RWPE1 (cell line): ENCODE results near the gene S100A5.
"Not testable (repeated sequence)": the region's sequence is repeated elsewhere in the genome, so short reads cannot be mapped to it uniquely, and the experiment has no call there.

Experiments
- CTCF ChIA-PET: fragments of 350-600 bp; sonication (Branson Sonifier 250); formaldehyde crosslinking; extraction: SDS; loops from one replicate; lab custom pipeline; 2021; lab: Yijun Ruan, JAX
- POLR2A ChIA-PET: fragments of 400-600 bp; formaldehyde crosslinking; extraction: SDS; loops from one replicate; lab custom pipeline; 2020; ENCODE audit warnings: antibody characterized with exemption; ENCODE audit not compliant: low non-redundant PET; lab: Yijun Ruan, JAX
- DNase-seq: peaks from one replicate; pipeline ENCODE4 v3.0.0; 2012; ENCODE audit warnings: low spot score
- H3K27ac ChIP-seq: fragments of 450-650 bp; 2 replicates; pipeline ENCODE4 v1.5.1; 2017
- CTCF ChIP-seq: fragments of 450-650 bp; conservative IDR thresholded peaks from 2 replicates; pipeline ENCODE4 v1.5.1; 2017; ENCODE audit warnings: low read depth, mild to moderate bottlenecking

Gene S100A5

DNA sequence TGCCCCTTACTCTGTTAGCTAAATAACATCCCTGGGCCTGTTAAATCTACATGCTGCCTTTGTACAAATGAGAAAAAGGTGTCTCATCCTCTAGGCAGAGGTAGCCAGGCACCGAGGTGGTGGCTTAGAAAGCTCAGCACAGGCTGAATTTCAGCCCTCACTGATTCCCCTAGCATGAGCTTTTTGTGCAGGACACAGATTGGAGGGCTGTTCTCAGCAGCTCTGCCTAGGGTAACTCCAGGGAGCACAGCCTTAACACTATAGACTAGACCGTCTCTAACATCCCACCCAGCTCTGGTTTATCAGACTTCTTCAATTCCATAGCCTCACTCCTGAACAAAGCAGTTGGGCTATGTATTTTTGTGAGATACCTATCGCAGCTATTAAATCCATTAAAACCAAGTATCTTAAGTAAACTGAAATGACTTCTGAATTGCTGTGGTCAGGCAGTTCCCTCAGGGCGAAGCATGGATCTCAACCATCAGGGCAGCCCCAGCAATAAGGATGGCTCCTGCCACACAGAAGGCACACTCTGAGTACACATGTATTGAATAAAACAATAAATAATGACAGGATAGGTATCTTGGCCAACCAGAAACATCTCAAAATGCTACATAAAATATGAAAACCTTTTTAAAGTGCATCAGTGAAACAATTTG, 19.8 kb downstream of the S100A5 start:
- TF ChIP-seq CTCF = no peak
- no peak for DNase-seq
- peak overlapping the region; percentile 54 for H3K27ac ChIP-seq
- CTCF ChIA-PET = interaction anchor here (1.0 kb wide), 1 partner anchor 10 kb away, joined by 3 read pairs; no protein-coding TSS in a partner anchor
- POLR2A ChIA-PET = no interaction called here

GRCh38 chr1:153520137-153520691, 20.5 kb downstream of the S100A5 start:
- POLR2A ChIA-PET, H3K27ac ChIP-seq, DNase-seq: not testable (repeated sequence)
- CTCF ChIA-PET = interaction anchor here (1.3 kb wide), 1 partner anchor 12 kb away, joined by 6 read pairs; no protein-coding TSS in a partner anchor

DNA sequence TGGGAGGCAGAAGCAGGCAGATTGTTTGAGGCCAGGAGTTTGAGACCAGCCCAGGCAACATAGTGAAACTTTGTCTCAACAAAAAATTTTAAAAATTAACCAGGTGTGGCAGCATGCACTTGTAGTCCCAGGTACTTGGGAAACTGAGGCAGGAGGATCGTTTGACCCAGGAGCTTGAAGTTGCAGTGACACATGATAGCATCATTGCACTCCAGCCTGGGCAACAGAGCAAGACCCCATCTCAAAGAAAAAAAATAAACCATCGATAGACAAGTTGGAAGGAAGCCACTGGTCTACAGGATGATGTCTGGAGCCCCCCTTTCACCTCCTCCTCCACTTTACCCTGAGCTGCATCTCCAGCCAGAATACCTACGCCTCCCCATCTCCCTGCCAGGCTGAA, 21.5 kb downstream of the S100A5 start:
- ChIA-PET POLR2A (no interaction called here), CTCF (interaction anchor here (1.0 to 1.3 kb wide), 2 partner anchors 13 to 99 kb away, joined by 3 to 6 read pairs; no protein-coding TSS in a partner anchor)
- H3K27ac ChIP-seq = 0 out of 2 replicates have a peak overlapping the region, but pooled peaks have one; percentile 15
- no peak for TF ChIP-seq CTCF
- DNase-seq = no peak

DNA sequence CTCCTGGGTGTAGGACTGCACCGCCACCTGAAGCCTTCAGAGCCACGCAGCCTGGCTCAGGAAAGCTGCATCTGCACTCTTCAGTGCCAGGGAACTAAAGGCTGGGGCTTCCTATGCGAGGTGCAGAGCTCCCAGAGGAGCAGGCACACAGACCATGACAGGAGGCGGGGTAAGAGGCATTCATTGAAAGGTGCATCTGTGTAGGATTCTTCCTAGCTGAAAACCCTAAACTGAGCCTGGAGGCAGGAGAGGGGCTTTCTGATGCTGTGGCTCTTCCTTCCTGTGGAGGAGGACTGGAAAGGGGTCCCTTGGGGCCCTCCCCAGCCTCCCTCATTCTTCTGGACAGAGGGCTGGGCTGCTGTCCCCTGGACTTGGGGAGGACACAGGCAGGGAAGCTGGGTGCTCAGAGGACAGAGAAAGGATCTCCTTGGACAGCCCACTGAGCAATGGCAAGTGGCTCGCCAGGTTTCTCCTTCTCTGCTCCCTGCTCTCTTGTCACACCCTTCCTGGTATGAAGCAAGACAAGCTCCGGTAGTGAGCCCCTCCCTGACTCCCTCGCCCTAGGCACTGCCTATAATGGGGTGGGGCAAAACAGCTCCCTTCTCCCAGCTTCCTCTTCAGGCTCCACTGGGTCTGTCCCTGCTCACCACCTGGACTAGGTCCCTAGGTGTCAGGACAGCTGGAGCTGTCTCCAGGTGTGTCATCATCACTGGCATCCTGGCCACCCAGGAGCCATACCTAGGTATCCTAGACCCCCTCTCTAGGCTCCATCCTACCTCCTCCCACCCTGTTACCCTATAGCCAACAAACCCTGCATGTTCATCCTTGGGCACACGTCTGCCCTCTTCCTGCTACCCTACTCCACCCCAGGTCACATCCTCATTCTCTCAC, 25.0 kb downstream of the S100A5 start:
- POLR2A ChIA-PET = interaction anchor here (0.5 to 1.4 kb wide), 12 partner anchors 9 to 117 kb away, joined by 3 to 7 read pairs (median 3); partner anchors contain the start of gene S100A6
- peak; percentile 71 for DNase-seq
- CTCF ChIA-PET = interaction anchor here (0.9 to 1.4 kb wide), 4 partner anchors 17 to 53 kb away, joined by 4 to 9 read pairs (median 6); no protein-coding TSS in a partner anchor
- H3K27ac ChIP-seq = peak overlapping the region; percentile 91
- no peak for TF ChIP-seq CTCF

DNA sequence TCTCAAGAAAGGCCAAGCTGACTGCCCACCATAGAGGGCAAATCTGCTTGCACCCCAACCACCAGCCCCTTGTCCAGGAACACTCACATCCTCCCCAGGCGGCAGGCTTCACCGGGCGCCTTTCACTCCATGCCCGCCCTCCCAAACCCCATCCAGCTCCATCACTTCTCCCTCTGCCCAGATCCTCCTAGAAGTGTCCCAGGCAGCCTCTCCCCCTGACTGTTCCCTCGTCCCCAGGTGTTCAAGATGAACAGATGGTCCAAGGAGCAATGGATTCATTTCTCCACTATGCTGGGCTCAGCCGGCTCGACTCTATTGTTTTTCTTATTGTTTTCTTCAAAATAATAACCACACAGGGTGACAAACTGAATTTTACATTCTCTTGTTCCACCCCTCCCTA, 27.1 kb downstream of the S100A5 start:
- POLR2A ChIA-PET = no interaction called here
- DNase-seq = no peak
- CTCF ChIA-PET = interaction anchor here (0.8 to 1.2 kb wide), 3 partner anchors 55 to 59 kb away, joined by 3 read pairs; no protein-coding TSS in a partner anchor
- H3K27ac ChIP-seq = no peak overlapping the region
- TF ChIP-seq CTCF = no peak

GRCh38 chr1:153513023-153513422, 27.7 kb downstream of the S100A5 start:
- TF ChIP-seq CTCF = no peak
- ChIA-PET CTCF (interaction anchor here (0.6 kb wide), 1 partner anchor 19 kb away, joined by 4 read pairs; no protein-coding TSS in a partner anchor), POLR2A (no interaction called here)
- H3K27ac ChIP-seq = peak overlapping the region; percentile 50
- no peak for DNase-seq
